ENCODE measurements around the gene SKOR1.

The SKOR1 gene

DNA sequence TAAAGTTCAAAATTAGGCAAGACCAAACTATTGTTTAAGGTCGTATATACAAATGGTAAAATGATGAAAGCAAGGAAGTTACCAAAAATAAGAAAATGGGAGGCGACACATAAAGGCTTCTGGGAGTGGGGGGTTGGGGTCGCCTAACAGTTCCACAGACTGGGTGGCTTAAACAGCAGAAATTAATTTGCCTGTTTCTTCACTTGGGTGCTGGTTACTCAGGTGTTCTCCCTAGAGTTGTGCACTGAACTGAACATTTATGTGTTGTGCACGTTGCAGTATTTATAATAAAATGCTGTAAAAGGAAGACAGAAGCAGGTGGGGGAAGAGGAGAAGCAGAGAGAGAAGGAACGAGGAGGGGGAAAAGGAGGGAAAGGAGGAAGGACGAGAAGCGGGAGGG is 25.0 kb downstream of the SKOR1 start:
- DNase-seq (ENCODE audit: low read depth in 1 of 2, low spot score in 1 of 2), result no peak

DNA sequence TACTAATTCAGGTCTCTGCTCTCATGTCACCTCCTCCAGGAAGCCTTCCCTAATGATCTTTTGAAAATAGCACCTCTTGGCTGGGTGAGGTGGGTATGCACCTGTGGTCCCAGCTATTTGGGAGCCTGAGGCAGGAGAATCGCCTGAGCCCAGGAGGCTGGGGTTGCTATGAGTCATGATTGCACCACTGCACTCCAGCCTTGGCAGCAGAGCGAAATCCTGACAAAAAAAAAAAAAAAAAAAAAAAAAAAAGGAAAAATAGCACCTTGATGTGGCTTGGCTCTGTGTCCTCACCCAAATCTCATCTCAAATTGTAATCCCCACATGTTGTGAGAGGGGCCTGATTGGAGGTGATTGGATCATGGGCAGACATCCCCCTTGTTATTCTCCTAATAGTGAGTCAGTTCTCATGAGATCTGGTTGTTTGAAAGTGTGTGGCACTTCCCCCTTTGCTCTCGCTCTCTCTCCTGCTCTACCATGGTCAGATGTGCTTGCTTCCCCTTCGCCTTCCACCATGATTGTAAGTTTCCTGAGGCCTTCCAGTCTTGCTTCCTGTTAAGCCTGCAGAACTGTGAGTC is 25.8 kb downstream of the SKOR1 start:
- DNase-seq (ENCODE audit: low read depth in 1 of 2, low spot score in 1 of 2), result no peak

DNA sequence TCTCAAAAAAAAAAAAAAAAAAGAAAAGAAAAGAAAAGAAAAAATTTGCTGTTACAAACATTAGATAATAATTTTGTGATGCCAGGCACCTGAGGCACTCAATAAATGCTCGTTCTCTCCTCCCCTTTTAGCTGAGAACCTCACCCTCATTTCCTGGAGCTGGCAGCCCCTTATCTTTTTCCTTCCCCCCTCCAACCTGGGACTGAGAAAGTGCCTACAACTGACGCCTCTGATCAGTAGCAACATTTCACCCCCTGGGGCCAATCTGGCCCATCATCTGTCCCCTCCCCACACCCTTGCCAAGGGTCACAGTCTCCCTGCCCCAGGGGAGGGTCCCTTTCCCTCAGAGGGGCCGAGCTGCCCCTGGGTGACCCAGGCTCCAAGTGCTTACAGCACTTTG is 27.1 kb downstream of the SKOR1 start:
- DNase-seq (ENCODE audit: low read depth in 1 of 2, low spot score in 1 of 2), result no peak

- no peak for DNase-seq (ENCODE audit: low read depth in 1 of 2, low spot score in 1 of 2)
These were observed 28.1 kb downstream of the SKOR1 start for GRCh38 chr15:67853454-67853853.

DNA sequence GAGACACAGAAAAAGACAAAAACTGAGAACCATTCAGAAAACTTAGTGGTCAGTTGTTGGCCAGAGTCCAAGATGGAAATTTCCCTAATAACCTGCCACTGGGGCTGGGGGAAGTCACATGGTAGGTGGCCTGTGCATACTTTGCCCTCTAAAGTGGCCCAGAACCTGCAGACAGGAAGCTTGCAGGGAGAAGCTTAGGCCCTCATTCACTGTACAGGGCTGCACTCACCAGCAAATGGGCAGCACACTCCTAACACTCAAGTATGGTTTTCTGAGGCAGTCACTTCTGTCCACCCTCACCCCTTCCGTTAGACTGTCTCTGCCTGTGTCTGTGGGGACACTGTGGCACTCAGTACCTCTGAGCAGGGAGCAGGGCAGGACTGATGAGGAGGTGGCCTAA is 29.0 kb downstream of the SKOR1 start:
- DNase-seq (ENCODE audit: low read depth in 1 of 2, low spot score in 1 of 2), result no peak

DNA sequence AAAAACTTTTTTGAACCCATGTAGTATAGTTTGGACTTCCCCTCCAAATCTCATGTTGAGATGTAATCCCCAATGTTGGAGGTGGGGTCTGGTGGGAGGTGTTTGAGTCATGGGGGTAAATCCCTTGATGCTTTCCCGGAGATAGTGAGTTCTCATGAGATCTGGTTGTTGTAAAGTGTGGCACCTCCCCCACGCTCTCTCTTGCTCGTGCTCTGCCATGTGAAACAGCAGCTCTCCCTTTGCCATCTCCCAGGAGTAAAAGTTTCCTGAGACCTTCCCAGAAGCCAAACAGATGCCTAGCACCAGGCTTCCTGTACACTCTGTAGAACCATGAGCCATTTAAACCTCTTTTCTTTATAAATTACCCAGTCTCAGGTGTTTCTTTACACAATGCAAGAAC is 30.5 kb downstream of the SKOR1 start:
- DNase-seq (ENCODE audit: low read depth in 1 of 2, low spot score in 1 of 2), result no peak

DNA sequence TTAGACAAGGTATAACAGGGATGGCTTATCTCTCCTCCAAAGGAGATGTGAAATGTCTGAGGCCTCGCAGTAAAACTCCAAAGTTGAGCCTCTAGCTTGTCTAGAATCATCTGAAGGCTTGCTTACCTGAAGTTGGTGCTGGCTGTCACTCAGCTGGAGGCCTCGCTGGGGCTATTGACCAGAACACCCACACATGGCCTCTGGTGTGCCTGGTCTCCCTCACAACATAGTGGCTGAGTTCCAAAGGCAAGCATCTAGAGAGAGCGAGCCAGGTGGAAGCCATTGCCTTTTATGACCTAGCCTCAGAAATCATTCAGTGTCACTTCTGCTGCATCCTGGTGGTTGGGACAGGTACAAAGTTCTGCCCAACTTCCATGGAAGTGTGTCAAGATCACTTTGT is 31.9 kb downstream of the SKOR1 start:
- no peak for DNase-seq (ENCODE audit: low read depth in 1 of 2, low spot score in 1 of 2)

DNA sequence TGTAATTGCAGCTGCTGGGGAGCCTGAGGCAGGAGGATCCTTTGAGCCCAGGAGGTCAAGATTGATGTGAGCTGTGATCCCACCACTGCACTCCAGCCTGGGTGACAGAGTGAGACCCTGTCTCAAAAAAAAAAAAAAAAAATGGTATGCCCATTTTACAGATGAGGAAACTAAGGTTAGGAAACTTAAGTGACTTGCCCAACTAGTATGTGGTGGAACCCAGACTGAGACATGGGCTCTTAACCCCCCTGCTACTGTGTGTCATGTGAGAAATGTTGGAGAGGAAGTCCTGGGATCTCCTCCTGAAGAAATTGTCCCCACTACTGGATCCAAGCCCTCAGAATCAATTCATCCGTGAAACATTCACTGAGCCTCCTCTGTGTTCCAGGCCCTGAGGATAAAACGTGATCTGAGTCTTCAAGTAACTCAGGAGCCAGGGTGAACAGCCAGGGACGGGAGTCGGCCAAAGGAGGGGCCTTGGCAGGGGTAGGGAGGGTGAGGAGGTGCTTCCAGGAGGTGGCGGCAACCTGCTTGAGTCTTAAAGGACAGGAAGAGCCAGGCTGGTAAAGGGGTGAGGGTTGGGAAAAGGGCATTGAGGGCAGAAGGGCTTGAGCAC is 34.1 kb downstream of the SKOR1 start:
- DNase-seq (ENCODE audit: low read depth in 1 of 2, low spot score in 1 of 2), result no peak

- DNase-seq (ENCODE audit: low read depth in 1 of 2, low spot score in 1 of 2), result no peak
These were observed 36.7 kb downstream of the SKOR1 start for GRCh38 chr15:67861983-67862382.

- no peak for DNase-seq (ENCODE audit: low read depth in 1 of 2, low spot score in 1 of 2)
These were observed 37.6 kb downstream of the SKOR1 start for GRCh38 chr15:67862750-67863441.

DNA sequence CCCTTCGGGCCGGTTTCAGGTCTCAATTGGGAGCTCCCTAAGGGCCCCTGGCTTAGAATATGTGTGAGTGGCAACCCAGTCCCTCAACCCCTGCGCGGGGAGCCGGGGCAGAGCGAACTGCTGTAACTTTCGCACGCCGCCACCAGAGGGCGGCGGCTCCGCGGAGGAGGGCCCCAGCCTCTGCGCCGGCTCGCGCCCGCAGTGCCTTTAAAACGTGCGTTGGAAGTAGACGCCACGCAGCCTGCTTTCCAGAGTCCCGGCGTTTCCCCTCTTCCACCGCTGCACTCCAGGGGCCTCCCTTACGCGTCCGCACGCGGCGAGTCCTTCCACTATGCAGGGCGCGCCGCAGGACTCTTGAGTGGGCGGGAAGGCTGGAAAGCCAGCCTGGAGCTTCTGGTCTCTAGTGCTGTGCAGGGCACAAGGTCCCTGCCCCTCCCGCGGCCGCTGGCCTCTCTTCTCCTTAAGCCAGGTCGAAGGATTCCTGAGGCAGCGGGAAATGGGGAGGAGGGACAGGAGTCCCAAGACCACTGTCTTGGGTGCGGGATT is 38.2 kb downstream of the SKOR1 start:
- DNase-seq (ENCODE audit: low read depth in 1 of 2, low spot score in 1 of 2), result peak; percentile 40 to 54

GRCh38 chr15:67865331-67865730 is 40.0 kb downstream of the SKOR1 start:
- DNase-seq (ENCODE audit: low read depth in 1 of 2, low spot score in 1 of 2), result no peak

GRCh38 chr15:67865766-67866165 is 40.5 kb downstream of the SKOR1 start:
- no peak for DNase-seq (ENCODE audit: low read depth in 1 of 2, low spot score in 1 of 2)

GRCh38 chr15:67869701-67870100 is 44.4 kb downstream of the SKOR1 start:
- DNase-seq (ENCODE audit: low read depth in 1 of 2, low spot score in 1 of 2), result no peak

GRCh38 chr15:67870868-67871408 is 45.6 kb downstream of the SKOR1 start:
- no peak for DNase-seq (ENCODE audit: low read depth in 1 of 2, low spot score in 1 of 2)

GRCh38 chr15:67873777-67874176 is 48.5 kb downstream of the SKOR1 start:
- no peak for DNase-seq (ENCODE audit: low read depth in 1 of 2, low spot score in 1 of 2)

DNA sequence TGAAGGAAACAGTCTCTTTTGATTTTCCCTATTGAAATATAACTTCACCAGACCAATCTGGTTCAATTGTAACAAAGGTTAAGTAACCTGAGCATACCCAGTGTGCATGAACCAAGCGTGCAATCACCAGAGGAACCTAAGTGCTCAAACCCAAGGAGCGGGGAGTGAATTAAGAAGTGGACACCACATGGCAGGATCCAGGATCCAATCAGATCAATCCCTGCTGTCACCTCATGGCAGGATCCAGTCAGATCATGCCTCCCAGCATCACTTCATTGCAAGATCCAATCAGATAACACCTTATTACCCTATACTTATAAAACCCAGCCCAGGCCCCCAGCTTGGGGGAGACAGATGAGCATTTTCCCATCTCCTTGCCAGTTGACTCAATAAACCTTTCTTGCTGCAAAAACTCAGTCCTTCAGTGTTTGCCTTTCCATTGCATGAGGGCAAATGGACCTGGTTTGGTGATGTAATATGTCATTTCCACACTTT is 53.5 kb downstream of the SKOR1 start:
- no peak for DNase-seq (ENCODE audit: low read depth in 1 of 2, low spot score in 1 of 2)

DNA sequence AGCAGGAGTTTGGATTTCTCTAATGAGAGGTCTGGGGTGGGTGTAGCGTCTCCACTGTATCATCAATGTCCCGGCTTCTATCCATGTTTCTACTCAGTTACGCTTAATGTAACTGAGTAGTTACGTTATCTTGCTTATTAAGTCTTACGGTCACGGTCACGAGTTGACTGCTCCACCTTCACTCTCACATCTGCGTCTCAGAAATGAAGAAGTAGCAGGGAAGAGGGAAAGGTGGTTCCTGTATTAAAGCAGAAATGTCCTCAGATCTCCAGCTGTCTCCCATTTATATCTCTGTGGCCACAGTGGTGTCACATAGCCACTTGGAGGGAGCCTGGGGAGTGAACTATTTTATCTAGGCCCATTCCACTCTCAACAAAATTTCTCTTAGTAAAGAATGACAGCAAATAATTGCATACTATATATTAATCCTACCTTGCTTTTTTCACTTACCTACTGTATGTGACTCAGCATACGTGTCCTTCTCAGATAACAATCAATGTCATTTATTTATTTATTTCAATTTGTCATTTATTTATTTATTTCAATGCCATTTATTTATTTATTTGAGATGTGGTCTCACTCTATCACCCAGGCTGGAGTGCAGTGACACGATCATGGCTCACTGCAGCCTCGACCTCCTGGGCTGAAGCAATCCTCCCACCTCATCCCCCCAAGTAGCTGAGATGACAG is 54.3 kb downstream of the SKOR1 start:
- no peak for DNase-seq (ENCODE audit: low read depth in 1 of 2, low spot score in 1 of 2)

- DNase-seq (ENCODE audit: low read depth in 1 of 2, low spot score in 1 of 2), result no peak
These were observed 55.4 kb downstream of the SKOR1 start for GRCh38 chr15:67880651-67881182.

DNA sequence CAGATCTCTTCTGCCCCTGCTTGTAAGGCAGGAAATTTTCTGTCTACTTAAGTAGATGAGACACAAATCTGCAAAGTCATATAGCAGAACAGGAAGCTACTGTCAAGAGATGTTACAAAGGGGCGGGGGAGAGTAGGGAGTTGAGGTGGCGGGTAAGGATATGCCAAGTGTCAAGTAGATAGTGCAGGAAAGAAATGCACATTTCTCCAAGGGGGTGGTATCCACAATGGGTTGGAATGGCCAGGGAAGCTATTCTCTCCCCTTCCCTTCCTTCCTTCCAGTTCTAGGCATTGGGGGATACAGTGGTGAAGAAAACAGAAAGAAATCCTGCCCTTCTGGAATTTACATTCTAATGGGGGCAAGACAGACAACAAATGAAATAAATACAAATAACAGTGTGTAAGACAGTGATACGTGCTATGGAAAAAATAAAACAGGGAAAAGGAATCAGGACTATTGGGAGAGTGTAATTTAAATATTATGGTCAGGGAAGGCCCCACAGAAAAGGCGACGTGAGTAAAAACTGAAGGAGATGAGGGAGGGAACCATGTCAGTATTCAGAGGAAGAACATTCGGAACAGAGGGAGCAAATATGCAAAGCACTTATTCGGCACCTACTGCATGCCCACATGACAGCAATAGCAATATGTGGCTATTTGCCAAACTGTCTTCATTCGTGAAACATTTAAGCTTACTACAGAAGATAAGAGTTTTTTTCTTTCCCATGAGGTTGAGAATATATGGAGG is 57.4 kb downstream of the SKOR1 start:
- no peak for DNase-seq (ENCODE audit: low read depth in 1 of 2, low spot score in 1 of 2)
